ENCODE results near the gene CD300C.

DNA sequence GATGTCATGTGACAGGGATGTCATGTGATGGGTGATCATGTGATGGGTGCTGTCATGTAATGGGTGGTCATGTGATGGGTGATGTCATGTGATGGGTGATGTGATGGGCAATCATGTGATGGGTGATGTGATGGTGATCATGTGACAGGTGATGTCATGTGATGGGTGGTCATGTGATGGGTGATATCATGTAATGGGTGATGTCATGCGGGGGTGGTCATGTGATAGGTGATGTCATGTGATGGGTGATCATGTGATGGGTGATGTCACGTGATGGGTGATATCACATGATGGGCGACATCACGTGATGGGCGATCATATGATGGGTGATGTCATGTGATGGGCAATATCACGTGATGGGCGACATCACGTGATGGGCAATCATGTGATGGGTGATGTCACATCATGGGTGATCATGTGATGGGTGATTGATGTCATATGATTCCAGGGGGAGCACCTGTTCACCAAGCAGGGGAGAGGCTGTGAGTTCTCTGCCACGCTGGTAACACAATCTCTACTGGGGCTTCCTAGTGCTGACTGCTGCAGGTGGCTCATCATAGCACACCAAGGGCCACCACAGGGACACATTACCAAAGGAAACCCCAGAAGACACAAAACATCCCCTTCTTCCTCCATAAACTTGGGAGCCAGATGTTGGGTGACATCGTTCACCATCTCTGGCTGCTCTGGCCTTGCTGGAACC lies 31.1 kb downstream of the CD300C start:
- TF ChIP-seq, protein P1, sequence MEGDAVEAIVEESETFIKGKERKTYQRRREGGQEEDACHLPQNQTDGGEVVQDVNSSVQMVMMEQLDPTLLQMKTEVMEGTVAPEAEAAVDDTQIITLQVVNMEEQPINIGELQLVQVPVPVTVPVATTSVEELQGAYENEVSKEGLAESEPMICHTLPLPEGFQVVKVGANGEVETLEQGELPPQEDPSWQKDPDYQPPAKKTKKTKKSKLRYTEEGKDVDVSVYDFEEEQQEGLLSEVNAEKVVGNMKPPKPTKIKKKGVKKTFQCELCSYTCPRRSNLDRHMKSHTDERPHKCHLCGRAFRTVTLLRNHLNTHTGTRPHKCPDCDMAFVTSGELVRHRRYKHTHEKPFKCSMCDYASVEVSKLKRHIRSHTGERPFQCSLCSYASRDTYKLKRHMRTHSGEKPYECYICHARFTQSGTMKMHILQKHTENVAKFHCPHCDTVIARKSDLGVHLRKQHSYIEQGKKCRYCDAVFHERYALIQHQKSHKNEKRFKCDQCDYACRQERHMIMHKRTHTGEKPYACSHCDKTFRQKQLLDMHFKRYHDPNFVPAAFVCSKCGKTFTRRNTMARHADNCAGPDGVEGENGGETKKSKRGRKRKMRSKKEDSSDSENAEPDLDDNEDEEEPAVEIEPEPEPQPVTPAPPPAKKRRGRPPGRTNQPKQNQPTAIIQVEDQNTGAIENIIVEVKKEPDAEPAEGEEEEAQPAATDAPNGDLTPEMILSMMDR (IDR thresholded peaks at IDR 0.05): no peak
- no peak for TF ChIP-seq ZFX (IDR thresholded peaks at IDR 0.05; ENCODE audit: borderline replicate concordance)

All from 22Rv1 (cell line).